Prostate gland (tissue), 2 donors: ENCODE data around the gene PTPN14.

ENCODE experiments used
- CTCF ChIP-seq, 4 experiments: fragments of 200-600 bp in 2 of 4; fragments of 450-650 bp in 2 of 4; sonication (generic) in 2 of 4; IDR thresholded peaks; 1 replicate in 3 of 4; 2 replicates in 1 of 4; pipeline ENCODE4 v1.5.1; 2016 to 2019; ENCODE audit warnings: antibody characterized with exemption in 4 of 4, mild to moderate bottlenecking in 2 of 4, moderate library complexity in 2 of 4
- POLR2AphosphoS5 ChIP-seq: sonication (generic); formaldehyde crosslinking; IDR thresholded peaks from one replicate; pipeline ENCODE4 v1.6.1; 2017; ENCODE audit warnings: antibody characterized with exemption

DNA sequence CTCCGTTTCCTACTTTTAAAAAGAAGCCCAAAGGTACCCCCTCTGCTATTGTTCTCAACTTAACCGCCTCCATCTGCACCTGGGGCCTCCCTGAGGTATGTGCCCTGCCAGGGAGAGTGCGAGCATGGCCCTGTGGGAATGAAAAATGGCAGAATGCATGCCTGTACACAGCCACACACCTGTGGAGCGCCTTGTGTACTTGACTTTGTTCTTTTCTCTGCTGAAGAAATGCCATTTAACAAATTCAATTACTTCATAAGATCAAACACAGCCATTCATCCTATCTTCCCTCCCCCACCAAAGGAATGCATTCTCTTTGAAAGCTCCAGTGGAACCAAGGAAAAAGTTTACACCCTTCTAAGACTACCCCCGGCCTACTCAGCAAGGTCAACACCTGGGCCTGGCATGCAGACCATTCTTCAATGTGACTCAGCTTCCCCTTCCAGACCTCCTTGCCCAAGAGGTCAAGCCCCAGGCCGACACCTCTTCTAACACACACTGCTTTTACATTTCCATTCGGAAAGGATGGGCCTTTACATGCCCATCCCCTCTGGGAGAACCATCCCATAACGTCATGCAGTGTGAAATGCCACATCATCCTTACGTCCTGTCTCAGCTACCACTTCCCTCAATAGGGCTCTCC, 146.7 kb downstream of the PTPN14 start:
- TF ChIP-seq CTCF (IDR thresholded peaks at IDR 0.05) = no peak
- TF ChIP-seq POLR2AphosphoS5 = no peak
